HG03139 (cell line): ENCODE results near the gene SLC27A6.

Experiments
- ATAC-seq: cut with Tn5 transposase; IDR thresholded peaks from one replicate; pipeline ENCODE4 v1.9.1; 2021; ENCODE audit not compliant: unreplicated experiment

Gene SLC27A6

GRCh38 chr5:129057329-129057728 lies 92.0 kb downstream of the SLC27A6 start:
- ATAC-seq = no peak

- no peak for ATAC-seq
Observed at GRCh38 chr5:129061849-129062248, 96.6 kb downstream of the SLC27A6 start.

GRCh38 chr5:129063483-129064113 lies 98.3 kb downstream of the SLC27A6 start:
- ATAC-seq = no peak

GRCh38 chr5:129065721-129066120 lies 100.4 kb downstream of the SLC27A6 start:
- no peak for ATAC-seq

- no peak for ATAC-seq
Observed at GRCh38 chr5:129067745-129068144, 102.5 kb downstream of the SLC27A6 start.

- ATAC-seq = no peak
Observed at GRCh38 chr5:129069292-129069691, 104.0 kb downstream of the SLC27A6 start.

- ATAC-seq = no peak
Observed at GRCh38 chr5:129073111-129073510, 107.8 kb downstream of the SLC27A6 start.

- no peak for ATAC-seq
Observed at GRCh38 chr5:129074903-129075302, 109.6 kb downstream of the SLC27A6 start.

GRCh38 chr5:129077433-129078075 lies 112.3 kb downstream of the SLC27A6 start:
- no peak for ATAC-seq

GRCh38 chr5:129078247-129078646 lies 113.0 kb downstream of the SLC27A6 start:
- ATAC-seq = no peak

- no peak for ATAC-seq
Observed at GRCh38 chr5:129078660-129079059, 113.4 kb downstream of the SLC27A6 start.

- no peak for ATAC-seq
Observed at GRCh38 chr5:129079496-129079895, 114.2 kb downstream of the SLC27A6 start.

- no peak for ATAC-seq
Observed at GRCh38 chr5:129080766-129081165, 115.5 kb downstream of the SLC27A6 start.

- ATAC-seq = no peak
Observed at GRCh38 chr5:129082225-129083136, 117.2 kb downstream of the SLC27A6 start.
